K562 (cell line): ENCODE measurements around the gene CPED1. TPM values are rescaled to one million over a fixed set of nuclear protein-coding genes. Genes with fewer than 3 reads are reported as not detected.

ENCODE experiments used
- CBFB ChIP-seq: sonication (generic); formaldehyde crosslinking; IDR thresholded peaks from 2 replicates; pipeline ENCODE4 v1.4.0; 2020; ENCODE audit warnings: mild to moderate bottlenecking, missing genetic modification reagents
- HLTF ChIP-seq: fragments of 450-650 bp; IDR thresholded peaks from 2 replicates; pipeline ENCODE4 v1.6.1; 2016
- KLF6 ChIP-seq: fragments of 250-450 bp; sonication (Bioruptor Pico); IDR thresholded peaks from 2 replicates; pipeline ENCODE4 v1.4.0; 2020; ENCODE audit warnings: mild to moderate bottlenecking, moderate library complexity, borderline replicate concordance
- PYGO2 ChIP-seq: fragments of 450-650 bp; IDR thresholded peaks from 2 replicates; pipeline ENCODE4 v1.6.1; 2016; ENCODE audit warnings: mild to moderate bottlenecking, missing genetic modification characterization, moderate library complexity, missing compliant biosample characterization
- RBM25 ChIP-seq: fragments of 200-400 bp; formaldehyde crosslinking; IDR thresholded peaks from 2 replicates; pipeline ENCODE4 v1.6.1; 2018; ENCODE audit warnings: low read length, low read depth, moderate library complexity; ENCODE audit not compliant: severe bottlenecking
- RFX5 ChIP-seq: IDR thresholded peaks from 2 replicates; pipeline ENCODE4 v1.6.1; 2011; ENCODE audit warnings: low read depth, mild to moderate bottlenecking, improper control_type of control experiment, low read length
- RFX7 ChIP-seq: fragments of 250-450 bp; sonication (Bioruptor Pico); IDR thresholded peaks from 2 replicates; pipeline ENCODE4 v1.5.1; 2021; ENCODE audit warnings: mild to moderate bottlenecking
- TCF15 ChIP-seq: fragments of 250-450 bp; sonication (Bioruptor Pico); IDR thresholded peaks from 2 replicates; pipeline ENCODE4 v1.8.0; 2022; ENCODE audit warnings: moderate library complexity, mild to moderate bottlenecking, inconsistent platforms
- TFE3 ChIP-seq: fragments of 450-650 bp; formaldehyde crosslinking; IDR thresholded peaks from 2 replicates; pipeline ENCODE4 v1.4.0; 2020; ENCODE audit warnings: mild to moderate bottlenecking, mixed read lengths
- ZBTB40 ChIP-seq, 2 experiments: fragments of 450-650 bp in 1 of 2; sonication (generic) in 1 of 2; formaldehyde crosslinking in 1 of 2; IDR thresholded peaks; 2 replicates each; pipeline versions ENCODE4 v1.7.1 to v1.9.0; 2016 to 2022; ENCODE audit warnings: inconsistent platforms in 1 of 2, mild to moderate bottlenecking in 1 of 2, missing genetic modification reagents in 1 of 2
- ZNF146 ChIP-seq: IDR thresholded peaks from one replicate; pipeline ENCODE4 v1.6.1; 2018; ENCODE audit warnings: missing compliant biosample characterization; ENCODE audit not compliant: unreplicated experiment
- ZNF518B ChIP-seq: fragments of 250-450 bp; sonication (Bioruptor Pico); IDR thresholded peaks from 2 replicates; pipeline ENCODE4 v1.5.0; 2021; ENCODE audit warnings: mild to moderate bottlenecking, moderate library complexity
- polyA plus RNA-seq, 8 experiments: library from polyadenylated mRNA; depleted of rRNA in 4 of 8; stranded (reverse) in 5 of 8; unstranded in 3 of 8; fragments of >200 nt; fragmentation: Nextera tagmentation in 2 of 8; fragmentation: Illumina TruSeq in 1 of 8; extraction: Ambion mirVana in 2 of 8; extraction: Trizol in 1 of 8; gene quantifications; 2 replicates each; pipeline versions ENCODE4 v1.2.1 to v1.2.3, GENCODE V29; 2011 to 2014; ENCODE audit warnings: inconsistent platforms in 1 of 8, missing spikeins in 1 of 8
- total RNA-seq, 7 experiments: library from RNA; depleted of rRNA in 6 of 7; stranded (reverse); fragments of >200 nt in 6 of 7; fragmentation: Illumina TruSeq in 2 of 7; extraction: Trizol in 2 of 7; gene quantifications; 2 replicates each; pipeline versions ENCODE4 v1.2.1 to v1.2.3, GENCODE V29; 2011 to 2021; ENCODE audit warnings: low replicate concordance in 1 of 7

CPED1 gene
- total and polyA plus RNA-seq, 9 of the 15 experiments (the other 6 are each of a cell fraction or from before 2014, with no cell fraction given) = 195 to 393 (median 290) TPM

GRCh38 chr7:121049028-121049791 lies 60.7 kb downstream of the CPED1 start (continued):
- no peak for TF ChIP-seq RFX7 (CRISPR knock-in tag)
- TF ChIP-seq RBM25 = no peak
- no peak; the same call in 1 of the 2 replicates for TF ChIP-seq TCF15
- TF ChIP-seq RFX5 = no peak
- no peak for TF ChIP-seq HLTF
- TF ChIP-seq ZNF518B (CRISPR knock-in tag) = no peak
- no peak for TF ChIP-seq ZNF146
- TF ChIP-seq CBFB = 0 out of 2 replicates have a peak, but pooled peaks have one; percentile 69
- TF ChIP-seq TFE3 (CRISPR knock-in tag) = peak; percentile 19; the same call in 1 of the 2 replicates
- TF ChIP-seq PYGO2 (tag) = no peak
- TF ChIP-seq ZBTB40 (IDR thresholded peaks at IDR 0.05) = no peak
- no peak for TF ChIP-seq ZBTB40 (CRISPR knock-in tag; IDR thresholded peaks at IDR 0.05)
- TF ChIP-seq KLF6 = 0 out of 2 replicates have a peak, but pooled peaks have one; percentile 34
